Endothelial cell (in vitro differentiated cells): ENCODE measurements around the gene CHRNA7. TPM values are rescaled to one million over a fixed set of nuclear protein-coding genes. Genes with fewer than 3 reads are reported as not detected.

ENCODE experiments used
- DNase-seq: peaks from one replicate; pipeline ENCODE4 v3.0.0; 2021; ENCODE audit warnings: low spot score
- H3K27ac Mint-ChIP-seq: one replicate; pipeline ENCODE4 v1.8.0; 2021; ENCODE audit warnings: mixed read lengths, inconsistent platforms; ENCODE audit not compliant: unreplicated experiment
- H3K27me3 Mint-ChIP-seq: one replicate; pipeline ENCODE4 v1.8.0; 2021; ENCODE audit warnings: mild to moderate bottlenecking, moderate library complexity, mixed read lengths, inconsistent platforms; ENCODE audit not compliant: unreplicated experiment
- H3K36me3 Mint-ChIP-seq: one replicate; pipeline ENCODE4 v1.8.0; 2021; ENCODE audit warnings: mild to moderate bottlenecking, low read depth, mixed read lengths, inconsistent platforms; ENCODE audit not compliant: unreplicated experiment
- H3K4me1 Mint-ChIP-seq: one replicate; pipeline ENCODE4 v1.8.0; 2021; ENCODE audit warnings: mild to moderate bottlenecking, mixed read lengths, inconsistent platforms; ENCODE audit not compliant: unreplicated experiment
- H3K4me3 Mint-ChIP-seq: one replicate; pipeline ENCODE4 v1.8.0; 2021; ENCODE audit warnings: mild to moderate bottlenecking, mixed read lengths, inconsistent platforms; ENCODE audit not compliant: unreplicated experiment
- H3K9me3 Mint-ChIP-seq: one replicate; pipeline ENCODE4 v1.8.0; 2021; ENCODE audit warnings: mixed read lengths, inconsistent platforms; ENCODE audit not compliant: unreplicated experiment
- CTCF ChIP-seq: fragments of 200-600 bp; sonication (generic); IDR thresholded peaks from one replicate; pipeline ENCODE4 v1.5.0; 2021; ENCODE audit warnings: antibody characterized with exemption; ENCODE audit not compliant: unreplicated experiment
- total RNA-seq: library from RNA; stranded (reverse); fragmentation: NEBNext Ultra II Directional; extraction: Animal tissue kit (Norgen Biotek cat#: 25700); gene quantifications from one replicate; pipeline ENCODE4 v1.2.1, GENCODE V29; 2021; ENCODE audit not compliant: unreplicated experiment

CHRNA7 gene
- total RNA-seq, 1 donor from 2014 or later, result 2.3 TPM

- no peaks in the 10 kb centered on the region for H3K4me1 Mint-ChIP-seq
- DNase-seq, result no peak
- H3K9me3 Mint-ChIP-seq, result no peaks in the 10 kb centered on the region
- no peaks in the 10 kb centered on the region for H3K36me3 Mint-ChIP-seq
- H3K27me3 Mint-ChIP-seq, result peaks cover 2% of the 10 kb centered on the region
- no peak for TF ChIP-seq CTCF
- no peak overlapping the region for H3K4me3 Mint-ChIP-seq
- no peak overlapping the region for H3K27ac Mint-ChIP-seq
These were observed 93.2 kb downstream of the CHRNA7 start for GRCh38 chr15:32123473-32123872.

- H3K4me3 Mint-ChIP-seq, result no peak overlapping the region
- H3K27ac Mint-ChIP-seq, result no peak overlapping the region
- no peaks in the 10 kb centered on the region for H3K9me3 Mint-ChIP-seq
- no peak for TF ChIP-seq CTCF
- peaks cover 2% of the 10 kb centered on the region for H3K27me3 Mint-ChIP-seq
- no peak for DNase-seq
- no peaks in the 10 kb centered on the region for H3K4me1 Mint-ChIP-seq
- no peaks in the 10 kb centered on the region for H3K36me3 Mint-ChIP-seq
These were observed 94.4 kb downstream of the CHRNA7 start for GRCh38 chr15:32124726-32125125.

- Mint-ChIP-seq H3K4me3 (no peak overlapping the region), H3K9me3 (no peaks in the 10 kb centered on the region), H3K36me3 (no peaks in the 10 kb centered on the region), H3K27me3 (no peaks in the 10 kb centered on the region), H3K4me1 (no peaks in the 10 kb centered on the region), H3K27ac (no peak overlapping the region)
- DNase-seq, result no peak
- TF ChIP-seq CTCF, result no peak
These were observed 95.3 kb downstream of the CHRNA7 start for GRCh38 chr15:32125595-32125994.

GRCh38 chr15:32129815-32130214 lies 99.5 kb downstream of the CHRNA7 start:
- no peaks in the 10 kb centered on the region for H3K27me3 Mint-ChIP-seq

GRCh38 chr15:32130823-32131222 lies 100.5 kb downstream of the CHRNA7 start:
- no peaks in the 10 kb centered on the region for H3K4me1 Mint-ChIP-seq
- DNase-seq, result no peak

More at GRCh38 chr15:32129815-32130214, 99.5 kb downstream of the CHRNA7 start:
- H3K36me3 Mint-ChIP-seq, result no peaks in the 10 kb centered on the region
- H3K4me3 Mint-ChIP-seq, result no peak overlapping the region
- no peak for DNase-seq
- no peak overlapping the region for H3K27ac Mint-ChIP-seq
- H3K9me3 Mint-ChIP-seq, result no peaks in the 10 kb centered on the region
- TF ChIP-seq CTCF, result no peak
- H3K4me1 Mint-ChIP-seq, result no peaks in the 10 kb centered on the region

More at GRCh38 chr15:32130823-32131222, 100.5 kb downstream of the CHRNA7 start:
- Mint-ChIP-seq H3K27me3 (no peaks in the 10 kb centered on the region), H3K27ac (no peak overlapping the region), H3K36me3 (no peaks in the 10 kb centered on the region), H3K4me3 (no peak overlapping the region), H3K9me3 (no peaks in the 10 kb centered on the region)
- TF ChIP-seq CTCF, result peak; percentile 51
